ENCODE results near the gene CPXM2. TPM values are rescaled to one million over a fixed set of nuclear protein-coding genes. Genes with fewer than 3 reads are reported as not detected.

The CPXM2 gene
- polyA plus RNA-seq, 2 of the 4 experiments (the other 2 are of a cell fraction), result not detected

DNA sequence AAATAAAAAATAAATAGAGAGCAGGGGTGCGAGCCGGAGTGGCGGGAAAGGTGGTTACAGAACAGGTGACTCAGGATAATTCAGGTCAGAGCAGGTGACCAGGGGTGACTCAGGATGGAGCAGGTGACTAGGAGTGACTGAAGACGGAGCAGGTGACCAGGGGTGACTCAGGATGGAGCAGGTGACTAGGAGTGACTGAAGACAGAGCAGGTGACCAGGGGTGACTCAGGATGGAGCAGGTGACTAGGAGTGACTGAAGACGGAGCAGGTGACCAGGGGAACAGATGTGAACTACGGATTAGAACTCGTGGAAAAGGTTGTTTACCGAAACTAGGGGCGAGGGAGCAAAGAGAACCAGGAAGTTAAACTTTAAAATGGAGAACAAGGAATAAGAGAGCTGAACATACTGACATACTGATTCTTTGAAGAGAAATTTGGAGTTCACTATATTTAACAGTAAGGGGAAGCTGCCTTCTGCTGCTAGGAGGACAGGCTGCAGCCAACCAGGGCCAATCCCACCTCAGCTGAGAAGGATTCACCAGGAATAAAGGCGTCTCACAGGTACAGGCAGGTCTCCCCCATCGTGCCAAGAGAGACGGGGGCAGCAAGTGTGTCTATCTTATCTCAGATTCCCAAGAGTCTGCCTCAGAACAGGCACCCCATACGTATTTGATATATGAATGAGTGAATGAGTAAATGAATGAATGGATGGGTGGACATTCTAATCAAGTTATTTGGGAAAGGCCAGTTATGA lies 101.3 kb downstream of the CPXM2 start:
- FAIRE-seq (no peak), DNase-seq (ENCODE audit: low read depth in 1 of 2, low spot score in 1 of 2) (no peak), ATAC-seq (no peak)
- POLR2A ChIA-PET, result no interaction called here
- Histone ChIP-seq H3K27ac (no peak overlapping the region), H3K9me3 (peaks cover 18% of the 10 kb centered on the region; the same call in 1 of the 3 replicates), H3K4me3 (no peak overlapping the region), H3K4me2 (no peak overlapping the region), H3K4me1 (no peaks in the 10 kb centered on the region)
- 13% methylated on average over 13 of the region's 13 CpGs for WGBS (ENCODE audit: missing lambda C conversion rate)
- CTCF ChIA-PET, result no interaction called here
- TF ChIP-seq HOXB13 (CRISPR knock-in tag; IDR thresholded peaks at IDR 0.05; ENCODE audit: low read depth) (no peak), MAFK (IDR thresholded peaks at IDR 0.05; ENCODE audit: partially characterized antibody) (no peak), HEYL (CRISPR knock-in tag; IDR thresholded peaks at IDR 0.05) (no peak), JUNB (IDR thresholded peaks at IDR 0.05) (no peak), FOSL2 (IDR thresholded peaks at IDR 0.05) (no peak), FOSL2 (CRISPR knock-in tag; IDR thresholded peaks at IDR 0.05) (no peak), CHD4 (IDR thresholded peaks at IDR 0.05; ENCODE audit: borderline replicate concordance) (no peak), BHLHE40 (IDR thresholded peaks at IDR 0.05; ENCODE audit: low read depth, low read length) (no peak), MAZ (IDR thresholded peaks at IDR 0.05; ENCODE audit: borderline replicate concordance, low read depth, low read length) (no peak), ZC3H11A (IDR thresholded peaks at IDR 0.05) (no peak), CHD2 (IDR thresholded peaks at IDR 0.05; ENCODE audit: low read length, partially characterized antibody) (no peak), JUN (IDR thresholded peaks at IDR 0.05) (no peak), FOXS1 (CRISPR knock-in tag; IDR thresholded peaks at IDR 0.05) (no peak), CBX8 (IDR thresholded peaks at IDR 0.05) (no peak), RCOR1 (IDR thresholded peaks at IDR 0.05; ENCODE audit: low read depth, low read length) (no peak), ZNF302 (CRISPR knock-in tag; IDR thresholded peaks at IDR 0.05) (no peak), GATA3 (IDR thresholded peaks at IDR 0.05; ENCODE audit: borderline replicate concordance) (no peak), PHF8 (IDR thresholded peaks at IDR 0.05; ENCODE audit: borderline replicate concordance, low read depth) (no peak)
- TF ChIP-seq, protein P1, sequence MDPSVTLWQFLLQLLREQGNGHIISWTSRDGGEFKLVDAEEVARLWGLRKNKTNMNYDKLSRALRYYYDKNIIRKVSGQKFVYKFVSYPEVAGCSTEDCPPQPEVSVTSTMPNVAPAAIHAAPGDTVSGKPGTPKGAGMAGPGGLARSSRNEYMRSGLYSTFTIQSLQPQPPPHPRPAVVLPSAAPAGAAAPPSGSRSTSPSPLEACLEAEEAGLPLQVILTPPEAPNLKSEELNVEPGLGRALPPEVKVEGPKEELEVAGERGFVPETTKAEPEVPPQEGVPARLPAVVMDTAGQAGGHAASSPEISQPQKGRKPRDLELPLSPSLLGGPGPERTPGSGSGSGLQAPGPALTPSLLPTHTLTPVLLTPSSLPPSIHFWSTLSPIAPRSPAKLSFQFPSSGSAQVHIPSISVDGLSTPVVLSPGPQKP (IDR thresholded peaks at IDR 0.05; ENCODE audit: low read depth, low read length), result no peak

DNA sequence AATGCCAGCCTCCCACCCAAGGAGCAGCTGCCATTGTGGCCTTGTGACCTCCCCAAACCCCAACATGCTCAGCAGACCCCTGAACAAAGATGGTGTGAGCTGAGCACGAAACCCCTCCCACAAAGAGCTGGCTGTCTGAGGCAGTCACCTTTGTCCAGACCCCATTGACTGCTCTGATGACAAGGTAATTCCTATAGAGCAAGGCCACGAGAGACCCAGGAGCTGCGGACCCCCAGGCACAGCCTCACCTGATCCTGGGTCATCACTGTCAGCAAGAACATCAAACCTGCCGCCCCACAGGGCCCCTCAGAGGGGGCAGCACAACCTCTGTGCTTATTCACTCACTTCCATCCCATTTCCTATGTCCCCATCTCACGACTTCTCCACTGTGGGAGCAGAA lies 102.6 kb downstream of the CPXM2 start:
- no peak for DNase-seq (ENCODE audit: low read depth in 1 of 2, low spot score in 1 of 2)
- TF ChIP-seq EHF (CRISPR knock-in tag; IDR thresholded peaks at IDR 0.05), result no peak
- no peak for TF ChIP-seq ZSCAN20 (CRISPR knock-in tag; IDR thresholded peaks at IDR 0.05)
- no peak for TF ChIP-seq MAFK (IDR thresholded peaks at IDR 0.05; ENCODE audit: partially characterized antibody)
- TF ChIP-seq FOXS1 (CRISPR knock-in tag; IDR thresholded peaks at IDR 0.05), result no peak
- TF ChIP-seq, protein P1 (IDR thresholded peaks at IDR 0.05; ENCODE audit: low read depth, low read length), result no peak
- TF ChIP-seq MYC (IDR thresholded peaks at IDR 0.05; ENCODE audit: borderline replicate concordance, low read length), result no peak
- TF ChIP-seq HOXA7 (CRISPR knock-in tag; IDR thresholded peaks at IDR 0.05), result no peak
- TF ChIP-seq MAZ (IDR thresholded peaks at IDR 0.05; ENCODE audit: borderline replicate concordance, low read depth, low read length), result no peak
- H3K4me3 ChIP-seq, result no peak overlapping the region
- H3K27ac ChIP-seq, result no peak overlapping the region
- ChIA-PET POLR2A (no interaction called here), CTCF (no interaction called here)
- H3K9me3 ChIP-seq, result peaks cover 18% of the 10 kb centered on the region; the same call in 1 of the 3 replicates
- H3K4me1 ChIP-seq, result no peaks in the 10 kb centered on the region
- no peak for FAIRE-seq
- 3% methylated on average over 5 of the region's 5 CpGs for WGBS (ENCODE audit: missing lambda C conversion rate)
- no peak for ATAC-seq
- H3K4me2 ChIP-seq, result no peak overlapping the region
